Body of pancreas (tissue), 4 donors: ENCODE results near the gene ARFGEF2.

Source experiments
- CTCF ChIP-seq, 7 experiments: fragments of 450-650 bp in 4 of 7; fragments of 200-600 bp in 3 of 7; sonication (generic) in 3 of 7; IDR thresholded peaks; one replicate each; pipeline ENCODE4 v1.5.1; 2016 to 2019; ENCODE audit warnings: antibody characterized with exemption in 7 of 7
- POLR2A ChIP-seq, 3 donors: fragments of 450-650 bp; IDR thresholded peaks; one replicate each; pipeline ENCODE4 v1.6.1; 2016; ENCODE audit warnings: antibody characterized with exemption in 3 of 3, mild to moderate bottlenecking in 2 of 3

- TF ChIP-seq CTCF (IDR thresholded peaks at IDR 0.05) (no peak), POLR2A (IDR thresholded peaks at IDR 0.05) (no peak)
These were observed 32.2 kb upstream of the ARFGEF2 start for GRCh38 chr20:48889140-48889790.
